K562 (cell line): ENCODE results near the gene ZBTB8B. TPM values are rescaled to one million over a fixed set of nuclear protein-coding genes. Genes with fewer than 3 reads are reported as not detected.

Experiments
- ATAC-seq: fragments of 200-7000 bp; cut with Tn5 transposase; 3 replicates; pipeline ENCODE4 v1.9.1; 2020; ENCODE audit warnings: moderate library complexity
- BruUV-seq: library from RNA; stranded (reverse); fragments of 400-500 nt; replicated peaks from 2 replicates; lab custom pipeline; 2021; lab: Mats Ljungman, UMichigan
- CTCF ChIA-PET: fragments of 300-600 bp; formaldehyde crosslinking; extraction: SDS; loops from one replicate; lab custom pipeline; 2021; ENCODE audit warnings: low intra/inter-chr PET ratio; lab: Yijun Ruan, JAX
- POLR2A ChIA-PET: fragments of 300-600, 350-650 bp; sonication (Branson Sonifier 250); formaldehyde crosslinking; extraction: SDS; loops from one replicate; lab custom pipeline; 2021; ENCODE audit warnings: antibody characterized with exemption, inconsistent platforms; lab: Yijun Ruan, JAX
- DNase-seq, 4 experiments: peaks; one replicate each; pipeline versions ENCODE4 v3.0.0 to v3.0.0-alpha.2; 2011 to 2018; ENCODE audit warnings: low spot score in 3 of 4, mixed read lengths in 3 of 4; ENCODE audit errors: extremely low read depth in 1 of 4
- FAIRE-seq: peaks from 2 replicates; lab custom pipeline; 2011; peaks lifted over from hg19 to GRCh38; lab: Jason Lieb, UNC
- H2AFZ ChIP-seq: 2 replicates; pipeline ENCODE4 v1.6.0; 2011; ENCODE audit warnings: low read depth, low read length, control low read depth, inconsistent platforms
- H3K27ac ChIP-seq: fragments of 200-600 bp; 3 replicates; pipeline ENCODE4 v1.8.0; 2011; ENCODE audit warnings: low read depth, mild to moderate bottlenecking, control low read depth, inconsistent platforms, low read length, moderate library complexity, mixed read lengths; ENCODE audit errors: extremely low read depth
- H3K27me3 ChIP-seq, 2 experiments: fragments of 300-600 bp in 1 of 2; 2 replicates in 1 of 2; 3 replicates in 1 of 2; pipeline versions ENCODE4 v1.6.0 to v1.8.0; 2011; ENCODE audit warnings: inconsistent platforms in 2 of 2, low read length in 2 of 2, mild to moderate bottlenecking in 1 of 2, mixed read lengths in 1 of 2, moderate library complexity in 1 of 2; ENCODE audit not compliant: control insufficient read depth in 2 of 2, insufficient read depth in 2 of 2
- H3K36me3 ChIP-seq: fragments of 300-600 bp; 3 replicates; pipeline ENCODE4 v1.8.0; 2011; ENCODE audit warnings: mild to moderate bottlenecking, low read length, inconsistent platforms; ENCODE audit not compliant: control insufficient read depth, insufficient read depth
- H3K4me1 ChIP-seq, 2 experiments: fragments of 200-600 bp in 1 of 2; replicated peaks in 1 of 2; 2 replicates in 1 of 2; 3 replicates in 1 of 2; pipeline versions ENCODE4 v1.5.1 to v1.8.0; 2011; ENCODE audit warnings: inconsistent platforms in 2 of 2, low read length in 2 of 2, mild to moderate bottlenecking in 1 of 2, mixed read lengths in 1 of 2, moderate library complexity in 1 of 2; ENCODE audit not compliant: control insufficient read depth in 2 of 2, insufficient read depth in 2 of 2
- H3K4me2 ChIP-seq: 2 replicates; pipeline ENCODE4 v1.6.1; 2011; ENCODE audit warnings: low read length, control low read depth, inconsistent platforms, mixed read lengths; ENCODE audit not compliant: insufficient read depth
- H3K4me3 ChIP-seq: fragments of 200-600 bp; sonication (generic), shearing (Covaris generic); 2 replicates; pipeline ENCODE4 v1.5.1; 2016; ENCODE audit warnings: control low read depth, inconsistent platforms
- H3K79me2 ChIP-seq: fragments of 200-600 bp; 3 replicates; pipeline ENCODE4 v1.8.0; 2011; ENCODE audit warnings: low read length, inconsistent platforms; ENCODE audit not compliant: control insufficient read depth, insufficient read depth
- H3K9ac ChIP-seq, 2 experiments: 2 replicates each; pipeline versions ENCODE4 v1.6.0 to v1.6.1; 2011; ENCODE audit warnings: low read depth in 2 of 2, low read length in 2 of 2, control low read depth in 1 of 2, inconsistent platforms in 1 of 2, mild to moderate bottlenecking in 1 of 2, mixed read lengths in 1 of 2; ENCODE audit not compliant: insufficient read depth in 1 of 2
- H3K9me1 ChIP-seq: one replicate; pipeline ENCODE4 v1.6.0; 2011; ENCODE audit warnings: inconsistent platforms, mild to moderate bottlenecking, low read length, moderate library complexity; ENCODE audit not compliant: control insufficient read depth, insufficient read depth
- H3K9me3 ChIP-seq: replicated peaks from 2 replicates; pipeline ENCODE4 v1.5.1; 2011; ENCODE audit warnings: low read depth, low read length, inconsistent platforms; ENCODE audit not compliant: control insufficient read depth, insufficient read depth
- H4K20me1 ChIP-seq: replicated peaks from 2 replicates; pipeline ENCODE4 v1.6.1; 2011; ENCODE audit warnings: low read length, inconsistent platforms, mixed read lengths; ENCODE audit not compliant: control insufficient read depth, insufficient read depth
- CBFA2T3 ChIP-seq: fragments of 450-650 bp; IDR thresholded peaks from 2 replicates; pipeline ENCODE4 v1.6.1; 2017
- CHCHD3 ChIP-seq: fragments of 250-450 bp; sonication (Bioruptor Pico); IDR thresholded peaks from 2 replicates; pipeline ENCODE4 v2.1.2; 2022; ENCODE audit warnings: mild to moderate bottlenecking
- CTCF ChIP-seq, 3 experiments: IDR thresholded peaks in 2 of 3; conservative IDR thresholded peaks in 1 of 3; 2 replicates each; pipeline ENCODE4 v1.5.1; 2011 to 2012; ENCODE audit warnings: low read length in 3 of 3, mild to moderate bottlenecking in 3 of 3, control low read depth in 2 of 3, improper control_type of control experiment in 1 of 3, inconsistent platforms in 1 of 3, low read depth in 1 of 3, mixed read lengths in 1 of 3, moderate library complexity in 1 of 3; ENCODE audit not compliant: insufficient read depth in 2 of 3
- DPF2 ChIP-seq: fragments of 450-650 bp; IDR thresholded peaks from 2 replicates; pipeline ENCODE4 v1.6.1; 2016
- E2F4 ChIP-seq: sonication (generic); formaldehyde crosslinking; IDR thresholded peaks from 2 replicates; pipeline ENCODE4 v1.8.0; 2022; ENCODE audit warnings: mild to moderate bottlenecking, low read depth, missing genetic modification reagents
- EP300 ChIP-seq: IDR thresholded peaks from 2 replicates; pipeline ENCODE4 v1.6.1; 2012; ENCODE audit warnings: low read length, improper control_type of control experiment
- FOXA1 ChIP-seq: fragments of 450-650 bp; IDR thresholded peaks from 2 replicates; pipeline ENCODE4 v1.6.1; 2016; ENCODE audit warnings: mild to moderate bottlenecking, borderline replicate concordance
- HCFC1 ChIP-seq: IDR thresholded peaks from 2 replicates; pipeline ENCODE4 v1.6.1; 2012; ENCODE audit warnings: low read depth, low read length, improper control_type of control experiment
- HEY1 ChIP-seq: fragments of 250-450 bp; sonication (Bioruptor Pico); IDR thresholded peaks from 2 replicates; pipeline ENCODE4 v1.5.0; 2020; ENCODE audit warnings: mild to moderate bottlenecking, moderate library complexity, borderline replicate concordance
- HIVEP1 ChIP-seq: fragments of 250-450 bp; sonication (Bioruptor Pico); IDR thresholded peaks from 2 replicates; pipeline ENCODE4 v1.4.0; 2020; ENCODE audit warnings: mild to moderate bottlenecking
- ILF3 ChIP-seq: fragments of 450-650 bp; IDR thresholded peaks from 2 replicates; pipeline ENCODE4 v1.6.1; 2018; ENCODE audit warnings: antibody characterized with exemption, mild to moderate bottlenecking, moderate library complexity, borderline replicate concordance
- JUND ChIP-seq, 2 experiments: IDR thresholded peaks; 2 replicates in 1 of 2; 3 replicates in 1 of 2; pipeline ENCODE4 v1.6.1; 2011; ENCODE audit warnings: borderline replicate concordance in 2 of 2, low read depth in 2 of 2, low read length in 2 of 2, improper control_type of control experiment in 1 of 2, missing biosample characterization in 1 of 2, missing genetic modification characterization in 1 of 2, missing genetic modification reagents in 1 of 2
- KLF6 ChIP-seq: fragments of 250-450 bp; sonication (Bioruptor Pico); IDR thresholded peaks from 2 replicates; pipeline ENCODE4 v1.4.0; 2020; ENCODE audit warnings: mild to moderate bottlenecking, moderate library complexity, borderline replicate concordance
- PHF21A ChIP-seq: fragments of 450-650 bp; IDR thresholded peaks from 2 replicates; pipeline ENCODE4 v1.6.1; 2017; ENCODE audit warnings: low read depth, borderline replicate concordance
- RAD21 ChIP-seq, 2 experiments: fragments of 250-450 bp in 1 of 2; fragments of 450-650 bp in 1 of 2; sonication (Bioruptor Pico) in 1 of 2; formaldehyde crosslinking in 1 of 2; IDR thresholded peaks in 1 of 2; conservative IDR thresholded peaks in 1 of 2; 2 replicates each; pipeline versions ENCODE4 v1.4.0 to v1.8.0; 2020 to 2022; ENCODE audit warnings: mild to moderate bottlenecking in 2 of 2, moderate library complexity in 1 of 2
- TAF15 ChIP-seq: fragments of 200-400 bp; formaldehyde crosslinking; IDR thresholded peaks from 2 replicates; pipeline ENCODE4 v1.6.1; 2017; ENCODE audit warnings: mild to moderate bottlenecking, low read depth, low read length, moderate library complexity
- TARDBP ChIP-seq: fragments of 450-650 bp; IDR thresholded peaks from 2 replicates; pipeline ENCODE4 v1.6.1; 2016
- TCFL5 ChIP-seq: fragments of 250-450 bp; sonication (Bioruptor Pico); conservative IDR thresholded peaks from 2 replicates; pipeline ENCODE4 v1.6.1; 2021; ENCODE audit warnings: mild to moderate bottlenecking, moderate library complexity, matching md5 sums
- ZNF41 ChIP-seq: fragments of 250-450 bp; sonication (Bioruptor Pico); conservative IDR thresholded peaks from 2 replicates; pipeline ENCODE4 v1.4.0; 2020; ENCODE audit warnings: mild to moderate bottlenecking
- ZNF717 ChIP-seq: fragments of 250-450 bp; sonication (Bioruptor Pico); IDR thresholded peaks from 2 replicates; pipeline ENCODE4 v1.5.0; 2021
- WGBS: fragments of 100-300 bp; shearing (Covaris generic); methylation state at CpG from one replicate; pipeline ENCODE4 v1.1.6; 2016; ENCODE audit warnings: low coverage, mixed read lengths; ENCODE audit not compliant: insufficient coverage; ENCODE audit errors: missing lambda C conversion rate; 5-methylcytosine and 5-hydroxymethylcytosine counted together
- in situ Hi-C: fragments of 300-500 bp; cut with MboI; formaldehyde crosslinking; loops from 4 replicates; pipeline ENCODE4 v1.15.0; 2018; ENCODE audit warnings: inconsistent platforms, mixed read lengths
- intact Hi-C: fragments of 100-400 bp; cut with micrococcal nuclease; formaldehyde crosslinking; loops from 2 replicates; pipeline ENCODE4 v1.14.2; 2022
- polyA plus RNA-seq, 8 experiments: library from polyadenylated mRNA; depleted of rRNA in 4 of 8; stranded (reverse) in 5 of 8; unstranded in 3 of 8; fragments of >200 nt; fragmentation: Nextera tagmentation in 2 of 8; fragmentation: Illumina TruSeq in 1 of 8; extraction: Ambion mirVana in 2 of 8; extraction: Trizol in 1 of 8; gene quantifications; 2 replicates each; pipeline versions ENCODE4 v1.2.1 to v1.2.3, GENCODE V29; 2011 to 2014; ENCODE audit warnings: inconsistent platforms in 1 of 8, missing spikeins in 1 of 8
- total RNA-seq, 7 experiments: library from RNA; depleted of rRNA in 6 of 7; stranded (reverse); fragments of >200 nt in 6 of 7; fragmentation: Illumina TruSeq in 2 of 7; extraction: Trizol in 2 of 7; gene quantifications; 2 replicates each; pipeline versions ENCODE4 v1.2.1 to v1.2.3, GENCODE V29; 2011 to 2021; ENCODE audit warnings: low replicate concordance in 1 of 7

ZBTB8B gene
- total and polyA plus RNA-seq, 9 of the 15 experiments (the other 6 are each of a cell fraction or from before 2014, with no cell fraction given), result not detected

GRCh38 chr1:32487182-32487581 lies 22.3 kb downstream of the ZBTB8B start (continued):
- TF ChIP-seq RAD21 (CRISPR knock-in tag; conservative IDR thresholded peaks at IDR 0.05 in 1 of 2, IDR thresholded peaks at IDR 0.05 in 1 of 2) (peak; percentile 22 to 60; a peak in 3 of 4 replicates), TAF15 (no peak), CHCHD3 (CRISPR knock-in tag) (no peak), JUND (IDR thresholded peaks at IDR 0.05; ENCODE audit: borderline replicate concordance, low read depth, low read length) (peak; percentile 61; the same call in 1 of the 2 replicates), JUND (tag; IDR thresholded peaks at IDR 0.05; ENCODE audit: borderline replicate concordance, low read depth, low read length) (peak; percentile 70; the same call in 1 of the 3 replicates), KLF6 (no peak), CTCF (IDR thresholded peaks at IDR 0.05 in 2 of 3, conservative IDR thresholded peaks at IDR 0.05 in 1 of 3; ENCODE audit: insufficient read depth in 2 of 3, low read depth in 1 of 3, low read length in 3 of 3) (peak; percentile 39 to 54 (median 40); a peak in 5 of 6 replicates), DPF2 (0 out of 2 replicates have a peak, but pooled peaks have one; percentile 15)

- DNase-seq (no peak), FAIRE-seq (no peak), ATAC-seq (no peak)
- Histone ChIP-seq H3K27me3 (peaks cover 23 to 36% of the 10 kb centered on the region in 2 experiments), H3K79me2 (no peaks in the 10 kb centered on the region), H2AFZ (no peak overlapping the region), H4K20me1 (peaks cover 3% of the 10 kb centered on the region; the same call in 1 of the 2 replicates), H3K4me3 (no peak overlapping the region), H3K27ac (no peak overlapping the region), H3K4me2 (no peak overlapping the region), H3K4me1 (no peaks in the 10 kb centered on the region; a peak in 1 of 5 replicates), H3K36me3 (no peaks in the 10 kb centered on the region), H3K9me3 (no peaks in the 10 kb centered on the region), H3K9ac (no peak overlapping the region), H3K9me1 (no peaks in the 10 kb centered on the region)
- WGBS, result 4% methylated on average over 3 of the region's 3 CpGs
- ChIA-PET POLR2A (interaction anchor here (0.6 kb wide), 1 partner anchor 432 kb away, joined by 4 read pairs; no protein-coding TSS in a partner anchor), CTCF (no interaction called here)
- intact Hi-C loops (no loop called here), in situ Hi-C loops (no loop called here)
- no TSS peak for BruUV-seq
- TF ChIP-seq HEY1 (CRISPR knock-in tag) (no peak), EP300 (no peak), HIVEP1 (CRISPR knock-in tag) (no peak), E2F4 (CRISPR knock-in tag) (no peak), FOXA1 (no peak), HCFC1 (no peak), CBFA2T3 (no peak), ILF3 (no peak), ZNF41 (no peak), TCFL5 (no peak), ZNF717 (CRISPR knock-in tag) (no peak), PHF21A (no peak), TARDBP (no peak)
Observed at GRCh38 chr1:32489774-32490454, 25.0 kb downstream of the ZBTB8B start.
